Measurements from ENCODE around the gene ICOS. TPM values are rescaled to one million over a fixed set of nuclear protein-coding genes. Genes with fewer than 3 reads are reported as not detected.
"Not testable (repeated sequence)": the region's sequence is repeated elsewhere in the genome, so short reads cannot be mapped to it uniquely, and the experiment has no call there.

ICOS gene
- total RNA-seq, 6 donors from 2014 or later: 0.22 to 2.3 (median 1.1) TPM; not detected in 1

- H3K4me1 ChIP-seq: no peaks in the 10 kb centered on the region
- no peak for ATAC-seq (ENCODE audit: low FRiP score in 2 of 2)
- no peak for DNase-seq
- H3K4me3 ChIP-seq: no peak overlapping the region
- TF ChIP-seq POLR2AphosphoS5 (IDR thresholded peaks at IDR 0.05) (no peak), EP300 (IDR thresholded peaks at IDR 0.05) (no peak), POLR2A (IDR thresholded peaks at IDR 0.05) (no peak), CTCF (IDR thresholded peaks at IDR 0.05) (no peak)
- H3K36me3 ChIP-seq: no peaks in the 10 kb centered on the region
- H3K9me3 ChIP-seq: no peaks in the 10 kb centered on the region
- WGBS, 2 donors: 75 to 81% methylated on average over 3 of the region's 3 CpGs
- H3K27me3 ChIP-seq: no peaks in the 10 kb centered on the region
- no peak overlapping the region for H3K27ac ChIP-seq
These were observed 37.1 kb downstream of the ICOS start for GRCh38 chr2:203973676-203974075.

- H3K4me1 ChIP-seq: no peaks in the 10 kb centered on the region
- no peak for ATAC-seq (ENCODE audit: low FRiP score in 2 of 2)
- no peak overlapping the region for H3K27ac ChIP-seq
- H3K36me3 ChIP-seq: no peaks in the 10 kb centered on the region
- 73 to 82% methylated on average over 2 of the region's 2 CpGs for WGBS, 2 donors
- H3K4me3 ChIP-seq: no peak overlapping the region
- no peaks in the 10 kb centered on the region for H3K27me3 ChIP-seq
- no peaks in the 10 kb centered on the region for H3K9me3 ChIP-seq
- TF ChIP-seq EP300 (IDR thresholded peaks at IDR 0.05): no peak
- TF ChIP-seq POLR2A (IDR thresholded peaks at IDR 0.05): no peak
- TF ChIP-seq POLR2AphosphoS5 (IDR thresholded peaks at IDR 0.05): no peak
- TF ChIP-seq CTCF (IDR thresholded peaks at IDR 0.05): no peak
- no peak for DNase-seq
These were observed 39.3 kb downstream of the ICOS start for GRCh38 chr2:203975912-203976311.

GRCh38 chr2:203982276-203982675 is 45.7 kb downstream of the ICOS start:
- DNase-seq: no peak
- no peaks in the 10 kb centered on the region for H3K36me3 ChIP-seq
- no peaks in the 10 kb centered on the region for H3K9me3 ChIP-seq
- no peak for ATAC-seq (ENCODE audit: low FRiP score in 2 of 2)
- H3K27ac ChIP-seq: no peak overlapping the region
- H3K4me1 ChIP-seq: peaks cover 0 to 4% (median 0%) of the 10 kb centered on the region in 4 donors
- H3K27me3 ChIP-seq: no peaks in the 10 kb centered on the region
- no peak overlapping the region for H3K4me3 ChIP-seq
- TF ChIP-seq POLR2A (IDR thresholded peaks at IDR 0.05): no peak
- 86 to 90% methylated on average over 3 of the region's 3 CpGs for WGBS, 2 donors

- TF ChIP-seq CTCF (IDR thresholded peaks at IDR 0.05): no peak
- TF ChIP-seq POLR2AphosphoS5 (IDR thresholded peaks at IDR 0.05): no peak
- TF ChIP-seq POLR2A (IDR thresholded peaks at IDR 0.05): no peak
- TF ChIP-seq EP300 (IDR thresholded peaks at IDR 0.05): no peak
- Histone ChIP-seq H3K27ac (no peak overlapping the region), H3K36me3 (no peaks in the 10 kb centered on the region), H3K4me3 (no peak overlapping the region), H3K9me3 (no peaks in the 10 kb centered on the region), H3K27me3 (no peaks in the 10 kb centered on the region), H3K4me1 (peaks cover 0 to 7% (median 0%) of the 10 kb centered on the region in 4 donors)
- ATAC-seq (ENCODE audit: low FRiP score in 2 of 2): no peak
- WGBS, 2 donors: 85 to 98% methylated on average over 5 of the region's 5 CpGs
- no peak for DNase-seq
These were observed 46.6 kb downstream of the ICOS start for GRCh38 chr2:203983064-203983715.

DNA sequence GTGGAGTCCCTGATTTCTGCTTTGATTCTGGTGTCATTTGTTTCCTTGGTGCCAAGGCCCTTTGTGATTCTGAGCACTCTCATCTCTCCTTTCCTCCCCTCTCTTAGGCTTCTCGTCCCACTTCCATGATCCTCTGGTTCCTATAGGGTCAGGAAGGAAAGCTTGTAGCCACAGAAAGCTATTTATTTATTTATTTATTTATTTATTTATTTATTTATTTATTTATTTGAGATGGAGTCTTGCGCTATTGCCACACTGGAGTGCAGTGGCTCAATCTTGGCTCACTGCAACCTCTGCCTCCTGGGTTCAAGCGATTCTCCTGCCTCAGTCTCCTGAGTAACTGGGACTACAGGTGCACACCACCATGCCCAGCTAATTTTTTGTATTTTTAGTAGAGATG is 49.4 kb downstream of the ICOS start:
- H3K27ac ChIP-seq; H3K36me3 ChIP-seq; H3K4me1 ChIP-seq; H3K27me3 ChIP-seq; H3K9me3 ChIP-seq; ATAC-seq (ENCODE audit: low FRiP score in 2 of 2); DNase-seq; H3K4me3 ChIP-seq: not testable (repeated sequence)
- 67 to 91% methylated on average over 3 of the region's 3 CpGs for WGBS, 2 donors

DNA sequence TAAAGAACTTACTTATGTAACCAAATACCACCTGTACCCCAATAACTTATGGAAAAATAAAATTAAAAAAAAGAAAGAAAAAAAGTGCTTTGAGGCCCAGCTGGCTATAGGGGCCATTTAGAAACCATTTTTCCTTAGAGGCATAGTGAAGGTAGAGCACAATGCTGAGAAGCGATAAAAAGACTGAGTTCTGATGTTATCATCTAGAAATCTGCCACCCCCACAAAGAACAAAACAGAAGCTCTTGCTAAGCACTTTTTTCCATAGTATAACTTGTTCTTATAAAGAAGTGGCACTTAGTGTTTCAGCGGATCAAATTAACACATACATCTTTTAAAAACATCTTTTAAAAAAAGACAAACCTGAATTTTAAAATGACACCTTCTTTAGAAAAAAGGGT is 51.4 kb downstream of the ICOS start:
- Histone ChIP-seq H3K9me3 (no peaks in the 10 kb centered on the region), H3K4me3 (no peak overlapping the region), H3K36me3 (no peaks in the 10 kb centered on the region), H3K4me1 (peaks cover 0 to 7% (median 3%) of the 10 kb centered on the region in 4 donors), H3K27me3 (no peaks in the 10 kb centered on the region), H3K27ac (no peak overlapping the region)
- TF ChIP-seq EP300 (IDR thresholded peaks at IDR 0.05) (no peak), POLR2AphosphoS5 (IDR thresholded peaks at IDR 0.05) (no peak), CTCF (IDR thresholded peaks at IDR 0.05) (no peak), POLR2A (IDR thresholded peaks at IDR 0.05) (no peak)
- WGBS, 2 donors: 87 to 95% methylated on average over 2 of the region's 2 CpGs
- no peak for DNase-seq
- no peak for ATAC-seq (ENCODE audit: low FRiP score in 2 of 2)
